A172 (cell line): ENCODE results near the gene ZNF526. TPM values are rescaled to one million over a fixed set of nuclear protein-coding genes. Genes with fewer than 3 reads are reported as not detected.
A peak's percentile ranks its signal among the peaks of the same experiment; 100 is the strongest.

ENCODE experiments used
- DNase-seq: peaks from one replicate; pipeline ENCODE4 v3.0.0-alpha.2; 2015; ENCODE audit warnings: low spot score
- total RNA-seq: library from RNA; depleted of rRNA; stranded (reverse); fragments of >200 nt; shearing (Covaris generic); gene quantifications from 2 replicates; pipeline ENCODE4 v1.2.3, GENCODE V29; 2014

ZNF526 gene
- total RNA-seq, 1 experiment from 2014 or later, result 20.6 TPM

DNA sequence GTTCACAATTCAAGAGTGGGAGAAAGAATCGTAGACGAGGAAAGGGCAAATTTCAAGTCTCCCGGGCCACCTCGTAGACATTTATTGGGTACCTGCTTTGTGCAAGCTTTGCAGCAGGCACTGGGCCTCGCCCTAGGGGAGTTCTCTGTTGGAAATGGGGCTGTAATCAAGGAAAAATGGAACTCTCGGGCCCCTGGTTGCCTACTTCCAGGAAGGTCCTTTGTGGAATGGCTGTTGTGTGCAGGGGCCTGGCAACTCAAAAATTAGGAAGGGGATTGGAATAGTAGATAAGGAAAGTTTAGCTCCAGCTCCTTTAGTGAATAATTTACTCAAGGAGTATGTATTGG lies 612 bp downstream of the ZNF526 start:
- DNase-seq, result no peak

DNA sequence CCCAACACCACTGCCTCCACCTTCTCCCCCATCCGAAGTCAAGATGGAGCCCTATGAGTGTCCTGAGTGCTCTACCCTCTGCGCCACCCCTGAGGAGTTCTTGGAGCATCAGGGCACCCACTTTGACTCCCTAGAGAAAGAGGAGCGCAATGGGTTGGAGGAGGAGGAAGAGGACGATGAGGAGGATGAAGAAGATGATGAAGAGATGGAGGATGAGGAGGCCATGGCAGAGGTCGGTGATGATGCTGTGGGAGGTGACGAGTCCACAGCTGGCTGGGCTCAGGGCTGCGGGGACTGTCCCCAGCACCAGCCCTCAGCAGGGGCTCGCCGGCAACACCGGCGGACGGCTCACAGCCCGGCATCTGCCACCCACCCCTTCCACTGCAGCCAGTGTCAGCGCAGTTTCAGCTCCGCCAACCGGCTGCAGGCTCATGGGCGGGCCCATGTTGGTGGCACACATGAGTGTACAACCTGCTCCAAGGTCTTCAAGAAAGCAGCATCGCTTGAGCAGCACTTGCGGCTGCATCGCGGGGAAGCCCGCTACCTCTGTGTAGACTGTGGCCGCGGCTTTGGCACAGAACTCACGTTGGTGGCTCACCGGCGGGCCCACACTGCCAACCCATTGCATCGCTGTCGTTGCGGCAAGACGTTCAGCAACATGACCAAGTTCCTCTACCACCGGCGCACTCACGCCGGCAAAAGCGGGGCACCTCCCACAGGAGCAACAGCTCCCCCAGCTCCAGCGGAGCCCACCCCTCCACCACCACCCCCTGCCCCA lies 5.0 kb downstream of the ZNF526 start:
- DNase-seq, result no peak

- DNase-seq, result no peak
Measured at GRCh38 chr19:42225718-42226292, 5.7 kb downstream of the ZNF526 start.

GRCh38 chr19:42226886-42227285 lies 6.8 kb downstream of the ZNF526 start:
- no peak for DNase-seq

DNA sequence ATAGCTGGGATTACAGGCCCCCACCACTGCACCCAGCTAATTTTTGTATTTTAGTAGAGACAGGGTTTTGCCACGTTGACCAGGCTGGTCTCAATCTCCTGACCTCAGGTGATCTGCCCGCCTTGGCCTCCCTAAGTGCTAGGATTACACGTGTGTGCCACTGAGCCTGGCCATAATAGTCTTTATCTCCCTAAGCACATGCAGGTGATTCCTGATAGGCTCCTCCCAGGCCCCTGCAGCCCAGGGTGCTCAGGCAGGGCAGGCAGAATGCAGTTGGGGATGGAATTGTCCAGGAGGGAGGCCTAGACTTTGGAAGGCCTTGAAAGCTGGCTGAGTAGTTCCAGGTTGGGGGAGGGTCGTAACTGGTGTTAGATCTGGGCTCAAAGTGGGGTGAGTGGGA lies 8.5 kb downstream of the ZNF526 start:
- DNase-seq, result no peak

GRCh38 chr19:42229301-42229854 lies 9.3 kb downstream of the ZNF526 start:
- no peak for DNase-seq

DNA sequence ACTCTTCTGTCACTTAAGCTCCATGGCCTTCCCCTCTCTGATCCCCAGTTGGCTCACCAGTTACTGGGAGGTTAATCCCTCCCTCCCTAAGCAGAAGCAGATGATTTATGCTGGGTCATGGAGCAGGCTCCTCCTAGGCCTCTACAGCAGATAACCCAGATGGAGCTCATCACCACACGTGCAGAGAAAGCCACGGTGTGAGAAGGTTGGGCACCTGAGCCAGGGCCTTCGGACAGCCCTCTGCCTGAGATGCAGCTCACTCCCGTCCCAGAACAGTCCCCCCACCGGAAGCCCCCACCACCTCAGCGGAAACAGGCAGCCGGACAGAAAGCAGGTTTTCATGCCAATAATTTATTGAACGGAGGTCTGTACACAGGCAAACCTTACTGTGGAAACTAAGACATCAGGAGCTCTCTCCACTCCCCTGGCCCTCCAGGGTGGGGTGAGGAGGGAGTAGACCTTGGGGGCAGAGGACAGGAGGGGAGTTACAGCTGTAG lies 9.8 kb downstream of the ZNF526 start:
- peak; percentile 51 for DNase-seq

DNA sequence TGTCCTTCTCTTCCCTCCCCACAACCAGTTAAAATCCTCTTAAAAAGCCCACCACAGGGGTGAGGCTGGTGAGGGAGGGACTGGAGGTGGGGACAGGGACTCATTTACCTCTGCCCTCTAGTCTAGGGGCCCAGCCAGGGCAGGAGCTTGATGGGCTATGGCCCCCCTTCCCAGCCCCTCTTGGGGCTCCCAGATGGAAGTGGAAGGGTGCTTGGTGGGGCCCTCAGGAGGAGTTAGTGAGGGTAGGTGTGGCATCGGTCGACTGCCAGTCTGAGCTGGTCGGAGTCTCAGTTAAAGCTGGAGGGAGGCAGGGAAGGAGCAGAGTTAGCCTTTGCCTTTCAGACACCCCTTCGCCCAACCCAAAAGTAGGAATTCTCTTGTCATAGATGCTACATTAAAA lies 10.5 kb downstream of the ZNF526 start:
- DNase-seq, result no peak

GRCh38 chr19:42232435-42232834 lies 12.3 kb downstream of the ZNF526 start:
- DNase-seq, result no peak

DNA sequence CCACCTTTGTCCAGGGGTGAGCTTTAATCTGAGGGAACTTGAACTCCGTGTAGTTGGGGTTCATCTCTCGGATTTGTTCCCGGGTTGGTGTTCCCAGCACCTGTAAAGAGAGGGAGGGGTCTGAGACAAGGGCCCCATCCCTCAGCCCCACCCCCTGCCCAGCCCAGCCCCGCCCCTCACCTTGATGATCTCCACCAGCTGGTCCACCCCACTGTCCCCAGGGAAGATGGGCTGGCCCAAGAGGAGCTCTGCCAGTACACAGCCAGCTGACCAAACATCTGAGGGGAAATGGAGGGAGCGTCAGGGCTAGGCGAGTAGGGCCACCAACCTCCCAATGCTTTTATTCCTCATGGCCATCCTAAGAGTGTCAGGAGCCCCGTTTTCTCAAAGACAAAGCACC lies 13.0 kb downstream of the ZNF526 start:
- DNase-seq, result no peak

GRCh38 chr19:42233678-42234292 lies 13.7 kb downstream of the ZNF526 start:
- DNase-seq, result no peak

DNA sequence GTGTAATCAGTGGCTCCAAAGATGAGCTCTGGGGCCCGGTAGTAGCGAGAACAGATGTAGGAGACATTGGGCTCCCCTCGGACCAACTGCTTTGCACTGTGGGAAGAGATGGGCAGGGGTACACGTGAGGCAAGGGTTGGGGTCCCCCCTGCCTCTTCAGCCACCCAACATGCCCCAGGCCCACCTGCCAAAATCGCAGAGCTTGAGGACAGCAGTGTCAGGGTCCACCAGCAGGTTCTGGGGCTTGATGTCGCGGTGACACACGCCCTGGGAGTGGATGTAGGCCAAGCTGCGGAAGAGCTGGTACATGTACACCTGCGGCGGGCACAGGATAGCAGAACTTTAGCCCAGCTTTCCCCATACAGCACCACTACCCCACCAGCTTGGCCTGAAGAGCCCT lies 14.3 kb downstream of the ZNF526 start:
- DNase-seq, result no peak

GRCh38 chr19:42235181-42235580 lies 15.1 kb downstream of the ZNF526 start:
- DNase-seq, result no peak

DNA sequence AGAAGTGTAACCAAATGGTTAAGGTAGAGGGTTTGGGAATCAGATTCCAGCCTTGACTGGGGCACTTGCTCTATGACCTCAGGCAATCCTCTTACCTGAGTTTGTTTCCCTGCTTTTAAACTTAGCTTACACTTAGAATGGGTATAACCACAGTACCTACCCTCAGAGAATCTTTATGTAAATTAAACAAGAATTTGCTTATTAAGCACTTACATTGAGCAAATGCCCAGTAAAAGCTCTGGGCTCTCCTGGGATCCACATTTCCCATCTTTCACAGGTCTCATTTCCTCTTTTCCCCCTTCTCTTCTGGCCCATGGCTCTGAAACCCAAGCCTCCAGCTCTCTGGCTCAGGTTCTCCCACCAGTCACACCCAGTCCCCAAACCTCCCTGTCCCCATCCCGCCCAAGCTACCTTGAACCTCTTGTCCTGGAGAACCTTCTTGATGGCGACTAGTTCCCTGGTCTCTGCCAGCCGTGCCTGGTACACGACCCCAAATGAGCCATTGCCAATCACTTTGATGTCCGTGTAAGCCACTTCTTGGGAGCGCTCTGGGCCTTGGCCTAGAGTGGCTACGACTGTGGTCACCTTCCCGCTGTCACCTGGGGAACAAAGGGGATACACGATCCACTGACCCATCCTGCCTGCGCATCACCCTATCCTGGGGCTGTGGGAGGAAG lies 19.6 kb downstream of the ZNF526 start:
- DNase-seq, result no peak

- DNase-seq, result no peak
Measured at GRCh38 chr19:42241279-42241678, 21.2 kb downstream of the ZNF526 start.

- no peak for DNase-seq
Measured at GRCh38 chr19:42242069-42242511, 22.0 kb downstream of the ZNF526 start.

- DNase-seq, result peak; percentile 98
Measured at GRCh38 chr19:42242512-42243409, 22.6 kb downstream of the ZNF526 start, which contains the start of gene GSK3A. Gene GSK3A, minus strand, starts transcription at chr19:42242602. Its CDS starts 137 bp downstream, at chr19:42242465.

DNA sequence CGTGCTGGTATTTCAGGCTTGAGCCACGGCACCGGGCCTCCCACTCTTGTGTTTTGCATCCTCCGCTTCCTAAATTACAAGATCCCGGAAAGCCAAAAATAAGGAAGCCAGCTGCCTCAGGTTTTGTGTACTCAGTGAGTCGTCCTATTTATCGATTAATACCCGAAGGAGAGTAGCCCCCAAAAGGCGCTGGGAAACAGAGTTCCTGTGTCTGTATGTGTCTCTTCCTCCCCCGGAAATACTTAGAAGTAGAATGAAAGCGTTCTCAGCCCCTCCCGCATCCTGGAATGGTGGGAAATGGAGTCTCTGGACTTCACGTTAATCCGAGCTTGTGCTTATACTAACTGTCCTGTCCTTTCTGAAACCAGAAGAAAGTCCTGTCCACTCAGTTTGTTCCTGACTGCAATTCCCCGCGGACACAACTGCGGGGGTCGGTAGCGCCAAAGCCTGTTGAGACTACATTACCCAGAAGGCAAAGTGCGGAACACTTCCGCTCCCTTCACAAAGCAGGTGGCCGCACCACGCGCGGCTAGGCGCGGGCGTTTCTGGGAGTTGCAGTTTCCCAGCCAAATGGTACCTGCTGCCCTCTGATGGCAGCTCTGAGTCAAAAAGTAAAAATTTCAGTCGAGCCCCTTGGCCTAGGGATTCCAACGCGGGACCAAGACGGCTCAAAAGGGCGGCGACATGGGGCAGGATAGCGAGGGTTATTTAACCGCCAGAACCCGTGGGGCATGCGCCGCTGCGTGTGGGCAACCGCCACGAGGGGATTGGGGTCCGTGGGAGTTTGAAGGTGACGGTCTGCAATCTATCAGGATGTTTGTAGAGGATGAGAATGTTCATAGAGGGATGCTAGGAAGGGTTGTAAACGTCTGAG lies 24.5 kb downstream of the ZNF526 start:
- DNase-seq, result peak; percentile 92

- no peak for DNase-seq
Measured at GRCh38 chr19:42245231-42245630, 25.1 kb downstream of the ZNF526 start.
